Right atrium auricular region (tissue), 2 donors: Measurements from ENCODE around the gene CYP4X1. TPM values are rescaled to one million over a fixed set of nuclear protein-coding genes. Genes with fewer than 3 reads are reported as not detected.
"Not testable (repeated sequence)": the region's sequence is repeated elsewhere in the genome, so short reads cannot be mapped to it uniquely, and the experiment has no call there.

ENCODE experiments used
- DNase-seq: peaks from one replicate; pipeline ENCODE4 v3.0.0-alpha.2; 2019; ENCODE audit warnings: low spot score
- H3K27ac ChIP-seq, 2 donors: fragments of 200-600 bp; sonication (generic); 1 replicate in 1 of 2; 2 replicates in 1 of 2; pipeline ENCODE4 v1.5.1; 2016 to 2019
- H3K27me3 ChIP-seq, 2 donors: fragments of 200-600 bp; sonication (generic); one replicate each; pipeline versions ENCODE4 v1.5.1 to v1.6.0; 2017 to 2019
- H3K36me3 ChIP-seq: fragments of 200-600 bp; sonication (generic); one replicate; pipeline ENCODE4 v1.5.1; 2016
- H3K4me1 ChIP-seq, 2 donors: fragments of 200-600 bp; sonication (generic); one replicate each; pipeline versions ENCODE4 v1.5.1 to v1.6.0; 2017 to 2019
- H3K4me3 ChIP-seq, 2 donors: fragments of 200-600 bp; sonication (generic); 1 replicate in 1 of 2; 2 replicates in 1 of 2; pipeline ENCODE4 v1.5.1; 2017 to 2019; ENCODE audit warnings: mild to moderate bottlenecking in 1 of 2, moderate library complexity in 1 of 2
- H3K9me3 ChIP-seq, 2 donors: fragments of 200-600 bp; sonication (generic); one replicate each; pipeline ENCODE4 v1.5.1; 2019
- CTCF ChIP-seq, 2 donors: fragments of 200-600 bp; sonication (generic); IDR thresholded peaks; one replicate each; pipeline ENCODE4 v1.5.1; 2019; ENCODE audit warnings: antibody characterized with exemption in 2 of 2
- total RNA-seq, 2 donors: library from RNA; depleted of rRNA; stranded (reverse); fragments of >200 nt; gene quantifications; one replicate each; pipeline ENCODE4 v1.1.0, GENCODE V29; 2016

The CYP4X1 gene
- total RNA-seq, 2 donors from 2014 or later: 2.2 to 3.5 TPM

- no peaks in the 10 kb centered on the region for H3K27me3 ChIP-seq
- H3K9me3 ChIP-seq: peaks cover 0 to 4% of the 10 kb centered on the region in 2 donors
- no peak for DNase-seq
- no peak for TF ChIP-seq CTCF (IDR thresholded peaks at IDR 0.05)
- no peak overlapping the region for H3K4me3 ChIP-seq
- H3K36me3 ChIP-seq: no peaks in the 10 kb centered on the region
- no peaks in the 10 kb centered on the region for H3K4me1 ChIP-seq
- H3K27ac ChIP-seq: no peak overlapping the region
Measured at GRCh38 chr1:46996659-46997281, 26.7 kb upstream of the CYP4X1 start.

GRCh38 chr1:47002211-47002610, 21.3 kb upstream of the CYP4X1 start:
- Histone ChIP-seq H3K27ac (no peak overlapping the region), H3K27me3 (no peaks in the 10 kb centered on the region), H3K9me3 (no peaks in the 10 kb centered on the region), H3K4me1 (no peaks in the 10 kb centered on the region), H3K4me3 (no peak overlapping the region), H3K36me3 (no peaks in the 10 kb centered on the region)
- TF ChIP-seq CTCF (IDR thresholded peaks at IDR 0.05): peak in 1 of 2 donors; percentile 51
- no peak for DNase-seq

- Histone ChIP-seq H3K36me3 (no peaks in the 10 kb centered on the region), H3K9me3 (no peaks in the 10 kb centered on the region), H3K4me3 (no peak overlapping the region), H3K27me3 (no peaks in the 10 kb centered on the region), H3K4me1 (no peaks in the 10 kb centered on the region), H3K27ac (no peak overlapping the region)
- DNase-seq: no peak
- TF ChIP-seq CTCF (IDR thresholded peaks at IDR 0.05): no peak
Measured at GRCh38 chr1:47003896-47004403, 19.5 kb upstream of the CYP4X1 start.

GRCh38 chr1:47006437-47006836, 17.0 kb upstream of the CYP4X1 start:
- H3K9me3 ChIP-seq, H3K4me3 ChIP-seq, H3K27ac ChIP-seq, DNase-seq, H3K27me3 ChIP-seq, H3K36me3 ChIP-seq, H3K4me1 ChIP-seq: not testable (repeated sequence)

- no peak for TF ChIP-seq CTCF (IDR thresholded peaks at IDR 0.05)
- DNase-seq: no peak
- no peaks in the 10 kb centered on the region for H3K9me3 ChIP-seq
- no peak overlapping the region for H3K4me3 ChIP-seq
- no peak overlapping the region for H3K27ac ChIP-seq
- no peaks in the 10 kb centered on the region for H3K36me3 ChIP-seq
- no peaks in the 10 kb centered on the region for H3K4me1 ChIP-seq
- no peaks in the 10 kb centered on the region for H3K27me3 ChIP-seq
Measured at GRCh38 chr1:47013293-47013692, 10.2 kb upstream of the CYP4X1 start.

GRCh38 chr1:47021070-47021469, 2.4 kb upstream of the CYP4X1 start:
- H3K36me3 ChIP-seq: no peaks in the 10 kb centered on the region
- peaks cover 0 to 38% of the 10 kb centered on the region in 2 donors for H3K4me1 ChIP-seq
- no peak overlapping the region for H3K4me3 ChIP-seq
- H3K27ac ChIP-seq: peak overlapping the region; percentile 10 to 41
- H3K9me3 ChIP-seq: no peaks in the 10 kb centered on the region
- DNase-seq: no peak
- no peak for TF ChIP-seq CTCF (IDR thresholded peaks at IDR 0.05)
- H3K27me3 ChIP-seq: no peaks in the 10 kb centered on the region
